MM.1S (cell line): Measurements from ENCODE around the gene FHIT.

Experiments used
- EZH2 ChIP-seq: fragments of 300-600 bp; sonication (generic); optimal IDR thresholded peaks from 2 replicates; pipeline ENCODE3; 2017; ENCODE audit warnings: low read depth, mild to moderate bottlenecking, antibody characterized with exemption, low read length, mixed read lengths
- TF ChIP-seq, protein P1 (sequence below): fragments of 300-600 bp; sonication (generic); IDR thresholded peaks from 2 replicates; pipeline ENCODE4 v1.5.1; 2016; ENCODE audit warnings: antibody characterized with exemption, low read length, mixed read lengths

GRCh38 chr3:59727902-59728586 lies 1523.2 kb downstream of the FHIT start:
- TF ChIP-seq, protein P1, sequence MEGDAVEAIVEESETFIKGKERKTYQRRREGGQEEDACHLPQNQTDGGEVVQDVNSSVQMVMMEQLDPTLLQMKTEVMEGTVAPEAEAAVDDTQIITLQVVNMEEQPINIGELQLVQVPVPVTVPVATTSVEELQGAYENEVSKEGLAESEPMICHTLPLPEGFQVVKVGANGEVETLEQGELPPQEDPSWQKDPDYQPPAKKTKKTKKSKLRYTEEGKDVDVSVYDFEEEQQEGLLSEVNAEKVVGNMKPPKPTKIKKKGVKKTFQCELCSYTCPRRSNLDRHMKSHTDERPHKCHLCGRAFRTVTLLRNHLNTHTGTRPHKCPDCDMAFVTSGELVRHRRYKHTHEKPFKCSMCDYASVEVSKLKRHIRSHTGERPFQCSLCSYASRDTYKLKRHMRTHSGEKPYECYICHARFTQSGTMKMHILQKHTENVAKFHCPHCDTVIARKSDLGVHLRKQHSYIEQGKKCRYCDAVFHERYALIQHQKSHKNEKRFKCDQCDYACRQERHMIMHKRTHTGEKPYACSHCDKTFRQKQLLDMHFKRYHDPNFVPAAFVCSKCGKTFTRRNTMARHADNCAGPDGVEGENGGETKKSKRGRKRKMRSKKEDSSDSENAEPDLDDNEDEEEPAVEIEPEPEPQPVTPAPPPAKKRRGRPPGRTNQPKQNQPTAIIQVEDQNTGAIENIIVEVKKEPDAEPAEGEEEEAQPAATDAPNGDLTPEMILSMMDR: no peak
- TF ChIP-seq EZH2: no peak
